Measurements from ENCODE around the gene ADH1A. TPM values are rescaled to one million over a fixed set of nuclear protein-coding genes. Genes with fewer than 3 reads are reported as not detected.
"Not testable (repeated sequence)": the region's sequence is repeated elsewhere in the genome, so short reads cannot be mapped to it uniquely, and the experiment has no call there.

Gene ADH1A
- polyA plus RNA-seq, 1 of the 3 experiments (the other 2 are of a cell fraction): not detected

- H3K27me3 ChIP-seq (ENCODE audit: insufficient read depth): no peaks in the 10 kb centered on the region
- H3K9ac ChIP-seq: no peak within 1 kb of the TSS
- no peaks in the 10 kb centered on the region for H3K9me3 ChIP-seq
- no peak within 1 kb of the TSS for H2AFZ ChIP-seq (ENCODE audit: low read depth)
- ChIA-PET CTCF (interaction anchor here (1.2 kb wide), 1 partner anchor 28 kb away, joined by 3 read pairs; no protein-coding TSS in a partner anchor), POLR2A (no interaction called here)
- H3K4me3 ChIP-seq (ENCODE audit: low read depth in 2 of 2, low read length in 1 of 2): no peak within 1 kb of the TSS
- no peaks in the 10 kb centered on the region for H3F3A ChIP-seq (replicated peaks; ENCODE audit: insufficient read depth)
- no peaks in the 10 kb centered on the region for H3K4me1 ChIP-seq (ENCODE audit: control insufficient read depth in 1 of 2, insufficient read depth in 2 of 2, low read depth in 1 of 2, low read length in 1 of 2)
- H3K27ac ChIP-seq (ENCODE audit: low read depth in 2 of 2, low read length in 1 of 2): no peak within 1 kb of the TSS
- no peaks in the 10 kb centered on the region for H4K20me1 ChIP-seq (ENCODE audit: insufficient read depth)
- no peak for TF ChIP-seq PBX3 (IDR thresholded peaks at IDR 0.05)
- no peak for TF ChIP-seq JUND (IDR thresholded peaks at IDR 0.05)
- TF ChIP-seq CTCF (IDR thresholded peaks at IDR 0.05): no peak
- no peak for TF ChIP-seq NFIC (IDR thresholded peaks at IDR 0.05; ENCODE audit: borderline replicate concordance)
- TF ChIP-seq RAD21 (IDR thresholded peaks at IDR 0.05; ENCODE audit: low read length): no peak
- TF ChIP-seq SIN3A (IDR thresholded peaks at IDR 0.05; ENCODE audit: borderline replicate concordance, low read depth, low read length): no peak
- TF ChIP-seq FOXJ3 (CRISPR knock-in tag; IDR thresholded peaks at IDR 0.05): no peak
- TF ChIP-seq GABPA (IDR thresholded peaks at IDR 0.05; ENCODE audit: low read depth): no peak
- TF ChIP-seq RCOR1 (IDR thresholded peaks at IDR 0.05; ENCODE audit: low read length): no peak
- H3K79me2 ChIP-seq (ENCODE audit: insufficient read depth): no peaks in the 10 kb centered on the region
- no peak within 1 kb of the TSS for H3K4me2 ChIP-seq
- 11% methylated on average over 8 of the region's 8 CpGs for WGBS (ENCODE audit: low lambda C conversion rate)
- no peak for DNase-seq
- H3K36me3 ChIP-seq (replicated peaks in 1 of 2; ENCODE audit: control insufficient read depth in 1 of 2, insufficient read depth in 2 of 2, low read length in 1 of 2): no peaks in the 10 kb centered on the region
- H3K9me2 ChIP-seq: no peaks in the 10 kb centered on the region
Observed at GRCh38 chr4:99321241-99322191, 30.7 kb upstream of the ADH1A start, which contains the start of gene ADH1B. Gene ADH1B, minus strand, starts transcription at chr4:99321401. Its CDS starts 70 bp downstream, at chr4:99321331.

- H3K4me1 ChIP-seq (ENCODE audit: control insufficient read depth in 1 of 2, insufficient read depth in 2 of 2, low read depth in 1 of 2, low read length in 1 of 2); CTCF ChIA-PET; DNase-seq; H3K9ac ChIP-seq; H3K4me3 ChIP-seq (ENCODE audit: low read depth in 2 of 2, low read length in 1 of 2); H3K9me3 ChIP-seq; H3K79me2 ChIP-seq (ENCODE audit: insufficient read depth); H3F3A ChIP-seq (replicated peaks; ENCODE audit: insufficient read depth); H3K9me2 ChIP-seq; H3K4me2 ChIP-seq; H4K20me1 ChIP-seq (ENCODE audit: insufficient read depth); H3K36me3 ChIP-seq (replicated peaks in 1 of 2; ENCODE audit: control insufficient read depth in 1 of 2, insufficient read depth in 2 of 2, low read length in 1 of 2); H3K27me3 ChIP-seq (ENCODE audit: insufficient read depth); POLR2A ChIA-PET; H3K27ac ChIP-seq (ENCODE audit: low read depth in 2 of 2, low read length in 1 of 2); H2AFZ ChIP-seq (ENCODE audit: low read depth): not testable (repeated sequence)
- WGBS (ENCODE audit: low lambda C conversion rate): 23% methylated on average over 8 of the region's 8 CpGs
Observed at GRCh38 chr4:99317811-99318210, 27.0 kb upstream of the ADH1A start.
